ENCODE results near the gene PERM1. TPM values are rescaled to one million over a fixed set of nuclear protein-coding genes. Genes with fewer than 3 reads are reported as not detected.

PERM1 gene
- total and polyA plus RNA-seq, 9 of the 15 experiments (the other 6 are each of a cell fraction or from before 2014, with no cell fraction given), result not detected

GRCh38 chr1:1000357-1001056 lies 18.6 kb upstream of the PERM1 start (continued):
- TF ChIP-seq ZBTB2 (IDR thresholded peaks at IDR 0.05) (peak; percentile 75), JUND (IDR thresholded peaks at IDR 0.05; ENCODE audit: borderline replicate concordance, low read depth, low read length) (peak; percentile 100), JUND (tag; IDR thresholded peaks at IDR 0.05; ENCODE audit: borderline replicate concordance, low read depth, low read length) (peak; percentile 100), ZEB2 (IDR thresholded peaks at IDR 0.05) (peak; percentile 81), NFIX (CRISPR knock-in tag; IDR thresholded peaks at IDR 0.05; ENCODE audit: low read depth) (0 out of 2 replicates have a peak, but pooled peaks have one; percentile 12), TCF7 (IDR thresholded peaks at IDR 0.05; ENCODE audit: borderline replicate concordance) (no peak; the same call in 1 of the 2 replicates), NFXL1 (CRISPR knock-in tag; IDR thresholded peaks at IDR 0.05) (0 out of 2 replicates have a peak, but pooled peaks have one; percentile 10), FOXJ2 (tag; IDR thresholded peaks at IDR 0.05) (no peak)

- H3K4me1 ChIP-seq (replicated peaks in 1 of 2; ENCODE audit: control insufficient read depth in 2 of 2, insufficient read depth in 2 of 2, low read length in 2 of 2), result peaks cover 24 to 89% of the 10 kb centered on the region in 2 experiments
- in situ Hi-C loops (cut with MboI), result no loop called here
- H2AFZ ChIP-seq (ENCODE audit: low read depth, low read length), result peak within 1 kb of the TSS; percentile 89
- TF ChIP-seq ATF4 (CRISPR knock-in tag; IDR thresholded peaks at IDR 0.05) (no peak), ZNF766 (CRISPR knock-in tag; conservative IDR thresholded peaks at IDR 0.05) (no peak), THAP7 (CRISPR knock-in tag; IDR thresholded peaks at IDR 0.05) (0 out of 2 replicates have a peak, but pooled peaks have one; percentile 18), KDM5B (IDR thresholded peaks at IDR 0.05; ENCODE audit: insufficient replicate concordance, low read depth, low read length) (peak; percentile 63), RBBP5 (IDR thresholded peaks at IDR 0.05; ENCODE audit: borderline replicate concordance, insufficient read depth, low read length, poor library complexity, severe bottlenecking) (no peak), VEZF1 (CRISPR knock-in tag; IDR thresholded peaks at IDR 0.05) (peak; percentile 95), ZNF174 (CRISPR knock-in tag; IDR thresholded peaks at IDR 0.05) (no peak)
Measured at GRCh38 chr1:999725-1000356, 17.9 kb upstream of the PERM1 start, which contains the start of gene HES4. Gene HES4 (minus strand): TSS chr1:1000097. CDS start chr1:999973, 124 bp downstream.

More at GRCh38 chr1:999725-1000356, 17.9 kb upstream of the PERM1 start, which contains the start of gene HES4:
- no peaks in the 10 kb centered on the region for H3K36me3 ChIP-seq (ENCODE audit: control insufficient read depth, insufficient read depth, low read length)
- H3K9me3 ChIP-seq (replicated peaks; ENCODE audit: control insufficient read depth, insufficient read depth, low read depth, low read length), result no peaks in the 10 kb centered on the region
- BruUV-seq (replicated peaks), result no TSS peak
- DNase-seq (ENCODE audit: extremely low read depth in 1 of 4, low spot score in 3 of 4), result peak in 3 of 4 experiments; percentile 88 to 98 (median 95)
- peak within 1 kb of the TSS; percentile 86 to 99 for H3K9ac ChIP-seq (ENCODE audit: insufficient read depth in 1 of 2, low read depth in 2 of 2, low read length in 2 of 2)
- FAIRE-seq, result peak; percentile 81
- H4K20me1 ChIP-seq (replicated peaks; ENCODE audit: control insufficient read depth, insufficient read depth, low read length), result peaks cover 10% of the 10 kb centered on the region; the same call in 1 of the 2 replicates
- H3K4me3 ChIP-seq, result peak within 1 kb of the TSS; percentile 52
- peak; percentile 75 for ATAC-seq
- peaks cover 16% of the 10 kb centered on the region; the same call in 2 of the 3 replicates for H3K79me2 ChIP-seq (ENCODE audit: control insufficient read depth, insufficient read depth, low read length)
- peak within 1 kb of the TSS; percentile 77 for H3K4me2 ChIP-seq (ENCODE audit: insufficient read depth, low read length)
- intact Hi-C loops (cut with micrococcal nuclease), result loop anchor here (5.0 kb wide), 1 partner anchor 62 kb away; no protein-coding TSS in a partner anchor
- peak within 1 kb of the TSS; percentile 95 for H3K27ac ChIP-seq (ENCODE audit: extremely low read depth, low read depth, low read length)
- CTCF ChIA-PET (ENCODE audit: low intra/inter-chr PET ratio), result no interaction called here
- 2% methylated on average over 62 of the region's 95 CpGs for WGBS (ENCODE audit: insufficient coverage, low coverage, missing lambda C conversion rate)
- H3K27me3 ChIP-seq (ENCODE audit: control insufficient read depth in 2 of 2, insufficient read depth in 2 of 2, low read length in 2 of 2), result peaks cover 0 to 2% of the 10 kb centered on the region in 2 experiments; a peak in 1 of 5 replicates
- no peaks in the 10 kb centered on the region for H3K9me1 ChIP-seq (ENCODE audit: control insufficient read depth, insufficient read depth, low read length)
- POLR2A ChIA-PET, result interaction anchor here (1.5 kb wide), 1 partner anchor 19 kb away, joined by 3 read pairs; no protein-coding TSS in a partner anchor

Measured in K562 (cell line).